T-helper 2 cell treated with Interferon-gamma antibody and Interleukin-4, amounts not matched to agents 5 μg/mL and 100 μg/mL, for 36 hours (primary cell): ENCODE data around the gene GZF1.
"Not testable (repeated sequence)": the region's sequence is repeated elsewhere in the genome, so short reads cannot be mapped to it uniquely, and the experiment has no call there.

Source experiments
- DNase-seq: peaks from one replicate; pipeline ENCODE4 v3.0.0; 2021; ENCODE audit warnings: low spot score
- H3K27ac Mint-ChIP-seq: one replicate; pipeline ENCODE4 v1.8.0; 2021; ENCODE audit warnings: mild to moderate bottlenecking, mixed read lengths
- H3K27me3 Mint-ChIP-seq: one replicate; pipeline ENCODE4 v1.8.0; 2021; ENCODE audit warnings: low read depth, mixed read lengths
- H3K36me3 Mint-ChIP-seq: one replicate; pipeline ENCODE4 v1.8.0; 2021; ENCODE audit warnings: low read depth, mixed read lengths
- H3K4me1 Mint-ChIP-seq: one replicate; pipeline ENCODE4 v1.8.0; 2021; ENCODE audit warnings: low read depth, mixed read lengths
- H3K4me3 Mint-ChIP-seq: one replicate; pipeline ENCODE4 v1.8.0; 2022; ENCODE audit warnings: mild to moderate bottlenecking, moderate library complexity, mixed read lengths
- H3K9me3 Mint-ChIP-seq: one replicate; pipeline ENCODE4 v1.8.0; 2021; ENCODE audit warnings: mixed read lengths

Gene GZF1

DNA sequence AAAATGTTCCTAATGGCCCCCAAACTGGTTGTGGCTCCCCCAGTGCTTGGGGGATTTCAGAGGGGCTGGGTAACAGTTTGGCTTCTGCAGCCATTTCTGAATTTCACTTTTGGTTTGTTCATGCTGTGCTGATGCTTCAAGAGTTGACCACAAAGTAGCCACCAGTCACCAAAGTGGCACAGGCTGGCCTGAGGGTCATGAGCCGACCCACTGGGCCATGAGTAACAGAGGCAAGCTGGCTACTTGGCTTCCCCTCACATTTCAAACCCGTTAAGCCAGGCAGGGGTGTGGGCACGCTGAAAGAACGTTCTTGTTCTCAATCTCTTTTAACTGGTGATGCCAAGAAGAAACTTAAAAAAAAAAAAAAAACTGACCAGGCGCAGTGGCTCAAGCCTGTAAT lies 26.5 kb upstream of the GZF1 start:
- Mint-ChIP-seq H3K36me3 (no peaks in the 10 kb centered on the region), H3K27ac (no peak overlapping the region), H3K4me1 (peaks cover 8% of the 10 kb centered on the region), H3K9me3 (no peaks in the 10 kb centered on the region), H3K27me3 (no peaks in the 10 kb centered on the region), H3K4me3 (no peak overlapping the region)
- no peak for DNase-seq

DNA sequence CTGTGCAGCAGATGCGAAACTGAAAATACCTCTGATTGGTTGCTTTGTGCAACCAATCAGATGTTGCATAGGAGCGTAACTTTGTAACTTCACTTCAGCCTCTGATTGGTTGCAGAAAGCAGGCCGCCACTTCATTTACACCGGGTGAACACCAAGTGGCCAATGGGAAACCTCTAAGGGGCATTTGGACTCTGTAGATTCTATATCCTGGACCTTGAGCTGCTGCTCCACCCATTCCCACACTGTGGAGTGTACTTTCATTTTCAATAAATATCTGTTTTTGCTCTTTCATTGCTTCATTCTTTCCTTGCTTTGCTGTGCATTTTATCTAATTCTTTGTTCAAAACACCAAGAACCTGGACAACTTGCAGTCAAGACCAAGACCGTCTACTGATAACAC lies 25.5 kb upstream of the GZF1 start:
- Mint-ChIP-seq H3K4me1 (peaks cover 8% of the 10 kb centered on the region), H3K27me3 (no peaks in the 10 kb centered on the region), H3K27ac (no peak overlapping the region), H3K9me3 (no peaks in the 10 kb centered on the region), H3K4me3 (no peak overlapping the region), H3K36me3 (no peaks in the 10 kb centered on the region)
- no peak for DNase-seq

DNA sequence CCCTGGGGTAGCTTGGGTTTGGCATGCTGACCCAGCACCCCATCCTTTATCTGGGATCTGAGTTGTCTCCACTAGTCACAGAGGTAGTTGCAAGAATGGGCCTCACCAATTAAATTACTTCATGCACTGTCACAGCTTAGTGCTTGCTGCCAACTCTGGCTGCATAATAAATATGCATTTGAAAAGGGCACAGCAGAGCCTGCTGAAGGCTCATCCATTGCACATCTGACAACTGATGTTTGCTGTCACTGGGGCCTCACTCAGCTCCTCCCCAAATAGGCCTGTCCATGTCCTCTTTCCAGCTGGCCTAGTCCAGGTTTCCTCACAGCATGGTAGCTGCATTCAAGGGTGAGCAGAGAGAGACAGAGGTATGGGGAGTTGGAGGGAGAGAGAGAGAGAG lies 24.7 kb upstream of the GZF1 start:
- H3K27ac Mint-ChIP-seq = no peak overlapping the region
- no peaks in the 10 kb centered on the region for H3K9me3 Mint-ChIP-seq

DNA sequence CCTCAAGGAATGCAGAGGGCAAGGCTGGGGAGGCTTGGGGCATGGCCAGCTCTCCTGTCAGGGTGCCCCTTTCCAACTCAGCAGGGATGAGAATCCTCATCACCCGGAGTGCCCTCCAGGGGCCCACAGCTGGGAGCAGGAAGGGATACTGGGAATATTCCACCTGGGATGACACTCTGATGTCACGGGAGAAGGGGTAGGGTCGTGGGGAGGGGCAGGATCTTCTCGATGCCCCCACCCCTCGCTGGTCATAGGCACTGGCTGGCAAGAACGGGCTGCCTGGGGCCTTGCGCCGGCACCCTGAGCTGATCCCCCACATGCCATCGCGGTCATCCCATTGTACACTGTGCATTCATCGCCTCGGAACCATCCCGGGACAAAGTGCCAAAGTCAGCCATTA lies 22.0 kb upstream of the GZF1 start:
- Mint-ChIP-seq H3K27me3 (no peaks in the 10 kb centered on the region), H3K9me3 (no peaks in the 10 kb centered on the region), H3K4me1 (peaks cover 6% of the 10 kb centered on the region), H3K36me3 (no peaks in the 10 kb centered on the region), H3K4me3 (no peak overlapping the region), H3K27ac (no peak overlapping the region)
- no peak for DNase-seq

More for the DNA sequence above, 24.7 kb upstream of the GZF1 start:
- Mint-ChIP-seq H3K27me3 (no peaks in the 10 kb centered on the region), H3K4me3 (no peak overlapping the region), H3K4me1 (peaks cover 8% of the 10 kb centered on the region), H3K36me3 (no peaks in the 10 kb centered on the region)
- DNase-seq = no peak

DNA sequence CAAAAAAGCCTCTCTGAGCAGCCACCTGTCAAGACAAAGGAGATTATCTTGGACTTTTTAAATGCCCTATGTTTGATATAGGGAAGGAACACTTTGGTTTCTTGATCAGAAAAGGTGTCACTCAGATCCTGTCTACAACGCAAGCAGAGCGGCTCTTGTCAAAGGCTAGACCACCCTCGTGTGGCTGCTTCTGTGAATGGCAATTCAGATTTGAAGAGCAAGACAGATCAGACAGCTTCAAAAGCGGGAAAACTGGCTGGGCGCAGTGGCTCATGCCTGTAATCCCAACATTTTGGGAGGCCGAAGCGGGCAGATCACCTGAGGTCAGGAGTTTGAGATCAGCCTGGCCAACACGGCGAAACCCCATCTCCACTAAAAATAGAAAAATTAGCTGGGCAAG lies 21.5 kb upstream of the GZF1 start:
- Mint-ChIP-seq H3K27me3 (no peaks in the 10 kb centered on the region), H3K27ac (no peak overlapping the region), H3K4me1 (peaks cover 6% of the 10 kb centered on the region), H3K4me3 (no peak overlapping the region), H3K36me3 (no peaks in the 10 kb centered on the region), H3K9me3 (no peaks in the 10 kb centered on the region)
- DNase-seq = no peak

DNA sequence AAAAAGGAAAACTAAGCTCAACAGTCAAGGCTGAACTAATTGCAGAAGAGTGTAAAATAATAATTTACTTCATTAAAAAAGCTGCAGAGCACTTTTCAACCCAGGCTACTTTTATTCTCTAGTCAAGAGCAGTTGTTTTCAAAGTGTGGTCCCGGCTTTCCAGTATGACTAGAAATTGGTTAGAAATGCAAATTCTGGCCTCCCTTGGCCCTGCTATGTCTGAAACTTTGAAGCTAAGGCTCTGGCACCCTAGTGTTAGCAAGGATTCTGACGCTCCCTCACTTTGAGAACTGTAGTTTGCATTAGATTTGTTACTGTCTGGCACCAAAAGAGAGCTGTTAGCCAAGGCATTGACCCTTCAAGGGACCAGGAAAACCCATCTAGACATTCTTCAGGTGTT lies 20.9 kb upstream of the GZF1 start:
- Mint-ChIP-seq H3K4me1 (peaks cover 6% of the 10 kb centered on the region), H3K27ac (no peak overlapping the region), H3K4me3 (no peak overlapping the region)

DNA sequence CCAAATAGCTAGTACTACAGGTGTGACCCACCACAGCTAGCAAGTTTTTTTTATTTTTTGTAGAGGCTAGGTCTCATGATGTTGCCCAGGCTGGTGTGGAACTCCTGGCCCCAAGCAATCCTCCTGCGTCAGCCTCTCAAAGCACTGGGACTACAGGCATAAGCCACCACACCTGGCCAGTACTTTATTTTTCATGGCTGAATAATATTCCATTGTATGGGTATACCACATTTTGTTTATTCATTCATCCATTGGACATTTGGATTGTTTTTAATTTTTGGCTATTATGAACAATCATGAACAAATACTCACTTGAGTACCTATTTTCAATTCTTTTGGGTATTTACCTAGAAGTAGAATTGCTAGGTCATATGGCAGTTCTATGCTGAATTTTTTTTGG lies 18.4 kb upstream of the GZF1 start:
- Mint-ChIP-seq H3K9me3 (no peaks in the 10 kb centered on the region), H3K36me3 (no peaks in the 10 kb centered on the region), H3K27me3 (no peaks in the 10 kb centered on the region), H3K4me1 (no peaks in the 10 kb centered on the region), H3K4me3 (no peak overlapping the region), H3K27ac (no peak overlapping the region)
- no peak for DNase-seq

More for the DNA sequence above, 20.9 kb upstream of the GZF1 start:
- no peak for DNase-seq
- H3K36me3 Mint-ChIP-seq = no peaks in the 10 kb centered on the region
- no peaks in the 10 kb centered on the region for H3K27me3 Mint-ChIP-seq
- no peaks in the 10 kb centered on the region for H3K9me3 Mint-ChIP-seq

DNA sequence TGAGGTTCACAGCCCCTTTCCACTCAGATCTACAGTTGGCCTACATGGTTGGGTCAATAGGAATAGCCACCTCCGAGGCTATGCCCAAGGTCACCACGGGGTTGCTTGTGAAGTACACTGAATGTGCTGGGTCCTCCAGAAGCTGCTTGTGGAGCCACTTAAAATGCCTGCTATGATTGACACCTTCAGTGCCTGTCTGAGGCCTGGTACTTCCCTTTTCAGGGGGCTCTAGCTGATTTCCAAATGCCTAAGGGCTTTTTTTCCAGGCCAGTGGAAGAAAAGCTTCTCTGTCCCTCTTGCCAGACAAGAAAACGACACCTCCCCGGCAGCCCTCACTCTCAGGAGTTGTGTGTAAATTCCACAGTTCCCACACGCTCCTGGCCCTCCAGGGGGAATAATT lies 17.6 kb upstream of the GZF1 start:
- no peaks in the 10 kb centered on the region for H3K9me3 Mint-ChIP-seq
- peaks cover 2% of the 10 kb centered on the region for H3K4me1 Mint-ChIP-seq
- no peak overlapping the region for H3K27ac Mint-ChIP-seq
- no peak for DNase-seq
- no peaks in the 10 kb centered on the region for H3K27me3 Mint-ChIP-seq
- H3K4me3 Mint-ChIP-seq = no peak overlapping the region
- no peaks in the 10 kb centered on the region for H3K36me3 Mint-ChIP-seq

DNA sequence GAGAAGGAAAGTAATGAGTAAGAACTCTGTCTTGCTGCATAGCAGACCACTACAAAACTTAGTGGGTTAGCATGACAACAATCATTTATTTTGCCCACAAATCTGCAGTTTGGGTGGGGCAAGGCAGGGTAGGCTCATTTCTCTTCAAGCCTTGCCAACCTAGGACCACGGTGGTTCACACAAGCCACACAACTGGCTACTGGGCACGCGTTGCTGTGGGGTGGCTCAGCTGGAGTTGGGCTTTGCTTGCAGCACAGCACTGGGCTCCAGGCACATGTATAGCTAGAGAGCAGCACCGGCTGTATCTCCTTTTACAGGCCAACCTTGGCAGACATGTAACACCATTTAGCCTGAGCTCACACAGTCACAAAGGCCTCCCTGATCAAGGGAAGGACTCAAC lies 16.0 kb upstream of the GZF1 start:
- Mint-ChIP-seq H3K27ac (no peak overlapping the region), H3K36me3 (no peaks in the 10 kb centered on the region), H3K27me3 (no peaks in the 10 kb centered on the region), H3K9me3 (no peaks in the 10 kb centered on the region), H3K4me3 (no peak overlapping the region), H3K4me1 (peaks cover 6% of the 10 kb centered on the region)
- no peak for DNase-seq

DNA sequence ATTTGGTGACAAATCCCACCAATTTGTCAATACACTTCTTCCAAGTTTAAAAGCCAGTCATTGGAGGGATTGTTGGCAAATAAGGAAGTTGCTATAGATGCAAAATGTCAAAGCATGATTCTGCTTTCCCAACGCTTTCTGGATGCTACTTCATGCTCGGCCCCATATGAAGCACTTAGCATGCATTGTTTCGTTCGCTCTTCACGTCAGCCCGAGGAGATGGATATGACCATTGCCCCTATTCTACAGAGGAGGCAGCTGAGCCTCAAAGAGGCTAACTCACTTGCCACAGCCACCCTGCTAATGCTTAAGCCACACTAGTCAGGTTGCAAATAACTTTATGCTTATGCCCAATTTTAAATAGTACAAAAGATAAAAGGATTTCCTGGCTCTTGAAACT lies 14.2 kb upstream of the GZF1 start:
- H3K36me3 Mint-ChIP-seq = peaks cover 3% of the 10 kb centered on the region
- H3K27me3 Mint-ChIP-seq = no peaks in the 10 kb centered on the region
- no peak overlapping the region for H3K4me3 Mint-ChIP-seq
- no peak overlapping the region for H3K27ac Mint-ChIP-seq
- no peak for DNase-seq
- no peaks in the 10 kb centered on the region for H3K9me3 Mint-ChIP-seq
- H3K4me1 Mint-ChIP-seq = peaks cover 16% of the 10 kb centered on the region

DNA sequence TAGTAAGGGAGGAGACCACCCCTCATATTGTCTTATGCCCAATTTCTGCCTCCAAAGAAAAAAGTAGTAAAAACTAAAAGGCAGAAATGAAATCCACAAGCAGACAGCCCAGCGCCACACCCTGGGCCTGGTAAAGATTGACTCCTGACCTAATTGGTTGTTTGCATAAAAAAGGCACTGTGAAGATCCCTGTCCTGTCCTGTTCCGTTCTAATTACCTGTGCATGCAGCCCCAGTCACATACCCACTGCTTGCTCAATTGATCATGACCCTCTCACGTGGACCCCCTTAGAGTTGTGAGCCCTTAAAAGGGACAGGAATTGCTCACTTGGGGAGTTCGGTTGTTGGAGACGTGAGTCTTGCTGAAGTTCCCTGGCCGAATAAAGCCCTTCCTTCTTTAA lies 13.5 kb upstream of the GZF1 start:
- not testable (repeated sequence) for H3K27ac Mint-ChIP-seq, H3K9me3 Mint-ChIP-seq, H3K27me3 Mint-ChIP-seq, H3K4me3 Mint-ChIP-seq, H3K36me3 Mint-ChIP-seq, DNase-seq
- peaks cover 18% of the 10 kb centered on the region for H3K4me1 Mint-ChIP-seq

DNA sequence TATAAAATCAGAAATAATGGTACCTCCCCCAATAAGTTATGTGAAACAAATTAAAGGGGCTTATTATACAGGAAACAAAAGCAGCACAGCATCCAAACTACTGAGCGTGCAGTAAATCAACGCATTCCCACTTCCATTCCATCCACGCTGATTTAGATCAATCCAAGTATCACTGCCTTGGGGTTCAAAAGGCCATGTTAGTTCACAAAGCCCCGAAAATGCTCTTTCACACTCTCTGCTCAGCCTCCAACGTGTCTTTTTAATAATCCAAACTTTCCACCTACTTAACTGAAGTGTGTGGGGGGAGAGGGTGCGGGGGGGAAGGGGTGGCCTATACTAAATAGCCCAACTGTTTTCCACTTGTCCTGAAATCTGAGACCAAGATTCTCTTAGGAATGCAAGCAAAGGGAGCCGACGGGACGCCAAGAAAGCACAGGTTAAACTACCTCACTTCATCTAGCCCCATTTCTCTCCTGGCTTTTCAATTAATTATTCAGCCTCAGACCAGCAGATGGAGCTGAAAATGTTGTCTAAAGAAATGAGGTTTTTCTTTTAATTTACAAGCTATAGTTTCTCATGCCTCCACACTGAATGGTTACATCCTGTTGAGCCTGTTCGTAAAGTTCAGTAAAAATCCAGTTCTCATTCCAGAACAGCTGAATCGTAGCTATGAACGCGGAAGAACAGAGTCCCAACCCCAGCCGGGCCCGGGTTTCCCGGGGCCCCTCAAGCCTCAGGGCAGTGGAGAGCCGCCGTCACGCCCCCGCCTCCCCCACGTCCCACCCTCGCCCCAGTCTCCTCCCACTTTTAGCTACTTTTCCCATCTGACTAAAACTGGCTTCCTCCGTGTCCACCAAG lies 12.4 kb upstream of the GZF1 start:
- DNase-seq = no peak
- no peaks in the 10 kb centered on the region for H3K27me3 Mint-ChIP-seq
- H3K27ac Mint-ChIP-seq = peak overlapping the region; percentile 100
- no peaks in the 10 kb centered on the region for H3K9me3 Mint-ChIP-seq
- peaks cover 17% of the 10 kb centered on the region for H3K36me3 Mint-ChIP-seq
- H3K4me3 Mint-ChIP-seq = peak overlapping the region; percentile 87
- H3K4me1 Mint-ChIP-seq = peaks cover 18% of the 10 kb centered on the region

DNA sequence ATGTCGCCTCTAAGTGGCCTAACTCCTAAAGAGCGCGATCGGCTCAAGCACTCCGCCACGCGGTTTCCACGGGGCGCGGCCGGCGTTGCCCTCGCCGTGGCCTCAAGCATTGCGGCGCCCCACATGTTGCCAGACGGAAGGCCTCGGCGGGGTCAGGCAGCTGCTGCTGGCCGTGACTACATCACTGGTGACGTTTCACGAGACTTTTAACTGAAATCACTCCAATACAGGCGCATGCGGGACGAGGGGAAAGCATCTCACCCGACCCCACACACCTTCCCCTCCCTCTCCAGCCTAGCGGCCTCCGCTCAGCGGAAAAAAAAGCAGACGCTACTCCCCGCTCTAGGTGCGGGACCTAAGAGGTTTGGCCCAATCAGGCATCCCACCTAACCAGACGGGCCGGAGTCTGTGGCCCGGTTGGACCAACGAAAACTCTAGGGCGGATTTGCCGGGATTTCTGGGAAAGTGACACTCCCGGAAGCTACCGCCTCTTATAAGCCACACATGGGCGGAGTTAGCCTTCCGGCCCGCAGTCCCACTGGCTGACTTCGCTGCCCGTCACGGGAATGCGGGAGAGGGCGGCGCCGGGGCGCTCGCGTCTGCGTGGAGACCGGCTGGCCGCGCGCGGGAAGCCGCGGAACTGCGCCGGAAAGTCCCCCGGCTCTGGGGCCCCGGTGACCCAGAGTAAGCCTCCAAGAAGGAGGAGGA lies 11.6 kb upstream of the GZF1 start, which contains the start of gene NXT1:
Gene NXT1 (plus strand): TSS at position 596 of the 708 bp plus-strand sequence. CDS start 3,251 bp downstream, outside the sequence.
- Mint-ChIP-seq H3K27me3 (no peaks in the 10 kb centered on the region), H3K36me3 (peaks cover 18% of the 10 kb centered on the region), H3K9me3 (no peaks in the 10 kb centered on the region), H3K4me3 (peak within 1 kb of the TSS; percentile 87), H3K4me1 (peaks cover 18% of the 10 kb centered on the region), H3K27ac (peak within 1 kb of the TSS; percentile 100)
- DNase-seq = peak; percentile 96
